Liver (tissue), 9 donors: ENCODE data around the gene ARID5B. TPM values are rescaled to one million over a fixed set of nuclear protein-coding genes. Genes with fewer than 3 reads are reported as not detected.

Experiments used
- DNase-seq: peaks from one replicate; pipeline ENCODE4 v3.0.0-alpha.2; 2017; ENCODE audit warnings: low spot score
- H3K27ac ChIP-seq, 2 donors: one replicate each; pipeline ENCODE4 v1.7.0; 2013; ENCODE audit warnings: inconsistent platforms in 2 of 2, low read length in 2 of 2, control low read depth in 1 of 2, low read depth in 1 of 2, mild to moderate bottlenecking in 1 of 2
- H3K27me3 ChIP-seq, 4 donors: one replicate each; pipeline versions ENCODE4 v1.6.1 to v1.7.0; 2013; ENCODE audit warnings: low read length in 3 of 4, inconsistent platforms in 1 of 4, mild to moderate bottlenecking in 1 of 4, moderate library complexity in 1 of 4; ENCODE audit not compliant: control insufficient read depth in 4 of 4, insufficient read depth in 4 of 4
- H3K36me3 ChIP-seq, 4 donors: one replicate each; pipeline versions ENCODE4 v1.6.1 to v1.7.0; 2013; ENCODE audit warnings: low read length in 3 of 4, mild to moderate bottlenecking in 3 of 4, low read depth in 1 of 4, moderate library complexity in 1 of 4; ENCODE audit not compliant: control insufficient read depth in 4 of 4, insufficient read depth in 3 of 4
- H3K4me1 ChIP-seq, 4 donors: one replicate each; pipeline versions ENCODE4 v1.6.1 to v1.7.0; 2013; ENCODE audit warnings: low read length in 3 of 4, mild to moderate bottlenecking in 3 of 4, moderate library complexity in 1 of 4; ENCODE audit not compliant: control insufficient read depth in 4 of 4, insufficient read depth in 4 of 4
- H3K4me3 ChIP-seq, 3 donors: one replicate each; pipeline versions ENCODE4 v1.6.1 to v1.7.0; 2013; ENCODE audit warnings: low read length in 3 of 3, control low read depth in 1 of 3, low read depth in 1 of 3, mild to moderate bottlenecking in 1 of 3
- H3K9ac ChIP-seq, 2 donors: one replicate each; pipeline ENCODE4 v1.7.0; 2013; ENCODE audit warnings: low read length in 2 of 2, mild to moderate bottlenecking in 2 of 2, moderate library complexity in 2 of 2, control low read depth in 1 of 2, low read depth in 1 of 2
- H3K9me3 ChIP-seq, 4 donors: one replicate each; pipeline versions ENCODE4 v1.6.1 to v1.7.0; 2013; ENCODE audit warnings: low read length in 3 of 4; ENCODE audit not compliant: control insufficient read depth in 4 of 4
- EGR1 ChIP-seq, 2 donors: IDR thresholded peaks; 2 replicates each; pipeline ENCODE4 v1.6.1; 2016 to 2018; ENCODE audit warnings: antibody characterized with exemption in 2 of 2, low read depth in 2 of 2
- FOXA1 ChIP-seq: IDR thresholded peaks from 2 replicates; pipeline ENCODE4 v1.6.1; 2016; ENCODE audit warnings: antibody characterized with exemption
- FOXA2 ChIP-seq: IDR thresholded peaks from 2 replicates; pipeline ENCODE4 v1.6.1; 2016; ENCODE audit warnings: antibody characterized with exemption
- GABPA ChIP-seq, 2 donors: IDR thresholded peaks in 1 of 2; conservative IDR thresholded peaks in 1 of 2; 2 replicates each; pipeline ENCODE4 v1.6.1; 2016; ENCODE audit warnings: antibody characterized with exemption in 2 of 2, mild to moderate bottlenecking in 1 of 2, moderate library complexity in 1 of 2
- HNF4A ChIP-seq, 2 donors: conservative IDR thresholded peaks; 2 replicates each; pipeline ENCODE4 v1.6.1; 2016; ENCODE audit warnings: antibody characterized with exemption in 2 of 2, mild to moderate bottlenecking in 2 of 2
- HNF4G ChIP-seq: IDR thresholded peaks from 2 replicates; pipeline ENCODE4 v1.6.1; 2016; ENCODE audit warnings: antibody characterized with exemption
- JUND ChIP-seq, 2 donors: IDR thresholded peaks; 2 replicates each; pipeline ENCODE4 v1.6.1; 2016; ENCODE audit warnings: antibody characterized with exemption in 2 of 2
- NR2F2 ChIP-seq: IDR thresholded peaks from 2 replicates; pipeline ENCODE4 v1.6.1; 2016; ENCODE audit warnings: antibody characterized with exemption
- RAD21 ChIP-seq, 2 donors: IDR thresholded peaks; 2 replicates each; pipeline ENCODE4 v1.6.1; 2016; ENCODE audit warnings: antibody characterized with exemption in 2 of 2, mild to moderate bottlenecking in 2 of 2
- RXRA ChIP-seq, 2 donors: IDR thresholded peaks; 2 replicates each; pipeline ENCODE4 v1.6.1; 2017 to 2018; ENCODE audit warnings: antibody characterized with exemption in 2 of 2, mild to moderate bottlenecking in 1 of 2
- SP1 ChIP-seq: IDR thresholded peaks from 2 replicates; pipeline ENCODE4 v1.6.1; 2018; ENCODE audit warnings: antibody characterized with exemption, mild to moderate bottlenecking
- TAF1 ChIP-seq: conservative IDR thresholded peaks from 2 replicates; pipeline ENCODE4 v1.6.1; 2016; ENCODE audit warnings: antibody characterized with exemption, mild to moderate bottlenecking
- YY1 ChIP-seq: IDR thresholded peaks from 2 replicates; pipeline ENCODE4 v1.6.1; 2016; ENCODE audit warnings: antibody characterized with exemption, mild to moderate bottlenecking
- WGBS: extraction: QIAGEN DNeasy Blood & Tissue Kit; methylation state at CpG from one replicate; pipeline ENCODE4 v1.1.7; 2013; 5-methylcytosine and 5-hydroxymethylcytosine counted together
- polyA plus RNA-seq, 2 donors: library from polyadenylated mRNA; stranded (reverse) in 1 of 2; unstranded in 1 of 2; fragments of 200-250 nt in 1 of 2; fragments of >200 nt in 1 of 2; fragmentation: Nextera tagmentation in 1 of 2; extraction: Ambion mirVana in 1 of 2; gene quantifications; one replicate each; pipeline versions ENCODE4 v1.2.1 to v1.2.3, GENCODE V29; 2013 to 2015
- total RNA-seq, 2 donors: library from RNA; depleted of rRNA; stranded (reverse); fragments of >200 nt; gene quantifications; one replicate each; pipeline ENCODE4 v1.2.3, GENCODE V29; 2014
- TF ChIP-seq, protein P1 (sequence below): fragments of 150-350 bp; IDR thresholded peaks from 2 replicates; pipeline ENCODE4 v1.5.1; 2017; ENCODE audit warnings: improper control_type of control experiment, low read depth, low read length; ENCODE audit not compliant: missing input control
- TF ChIP-seq, protein P2 (sequence below): IDR thresholded peaks from 2 replicates; pipeline ENCODE4 v1.6.1; 2016; ENCODE audit warnings: antibody characterized with exemption
- TF ChIP-seq, protein P3 (sequence below): IDR thresholded peaks from 2 replicates; pipeline ENCODE4 v1.6.1; 2016; ENCODE audit warnings: antibody characterized with exemption
- TF ChIP-seq, protein P4 (sequence below): IDR thresholded peaks from 2 replicates; pipeline ENCODE4 v1.6.1; 2016; ENCODE audit warnings: antibody characterized with exemption
- TF ChIP-seq, protein P5 (sequence below): IDR thresholded peaks from 2 replicates; pipeline ENCODE4 v1.6.1; 2016; ENCODE audit warnings: antibody characterized with exemption, mild to moderate bottlenecking
- donor health status: healthy.
- donor health status: healthy.
- donor health status: healthy.
- donor health status: healthy.
- donor health status: healthy.

Gene ARID5B
- total and polyA plus RNA-seq, 4 donors: 1.3 to 6.4 (median 5.2) TPM

DNA sequence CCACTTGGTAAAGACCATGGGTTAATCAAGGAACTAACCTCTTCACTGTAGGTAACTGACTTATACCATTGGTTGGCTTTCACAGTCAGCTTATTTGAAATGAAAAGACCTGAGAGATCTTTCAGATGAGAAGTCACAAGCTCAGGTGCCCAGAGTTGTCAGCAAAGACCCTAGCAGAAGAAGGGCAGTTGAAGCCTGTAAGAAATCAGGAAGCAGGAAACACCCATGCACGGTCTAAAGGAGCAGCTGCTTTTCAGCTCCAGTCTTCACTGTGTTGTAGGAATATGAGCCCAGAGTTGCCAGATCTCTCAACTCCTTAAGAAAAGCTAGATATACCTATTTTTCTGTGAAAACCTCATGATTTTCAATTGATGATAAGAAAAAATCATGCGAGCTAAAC is 130.0 kb downstream of the ARID5B start:
- no peaks in the 10 kb centered on the region for H3K27me3 ChIP-seq
- DNase-seq: no peak
- H3K9me3 ChIP-seq: no peaks in the 10 kb centered on the region
- TF ChIP-seq EGR1 (IDR thresholded peaks at IDR 0.05; ENCODE audit: low read depth in 2 of 2) (no peak), HNF4G (no peak), FOXA1 (no peak), FOXA2 (no peak), JUND (IDR thresholded peaks at IDR 0.05) (no peak), RXRA (IDR thresholded peaks at IDR 0.05) (no peak), YY1 (no peak), NR2F2 (no peak), GABPA (IDR thresholded peaks at IDR 0.05 in 1 of 2, conservative IDR thresholded peaks at IDR 0.05 in 1 of 2) (no peak), RAD21 (IDR thresholded peaks at IDR 0.05) (no peak), TAF1 (no peak), SP1 (no peak), HNF4A (conservative IDR thresholded peaks at IDR 0.05) (no peak)
- TF ChIP-seq, protein P1, sequence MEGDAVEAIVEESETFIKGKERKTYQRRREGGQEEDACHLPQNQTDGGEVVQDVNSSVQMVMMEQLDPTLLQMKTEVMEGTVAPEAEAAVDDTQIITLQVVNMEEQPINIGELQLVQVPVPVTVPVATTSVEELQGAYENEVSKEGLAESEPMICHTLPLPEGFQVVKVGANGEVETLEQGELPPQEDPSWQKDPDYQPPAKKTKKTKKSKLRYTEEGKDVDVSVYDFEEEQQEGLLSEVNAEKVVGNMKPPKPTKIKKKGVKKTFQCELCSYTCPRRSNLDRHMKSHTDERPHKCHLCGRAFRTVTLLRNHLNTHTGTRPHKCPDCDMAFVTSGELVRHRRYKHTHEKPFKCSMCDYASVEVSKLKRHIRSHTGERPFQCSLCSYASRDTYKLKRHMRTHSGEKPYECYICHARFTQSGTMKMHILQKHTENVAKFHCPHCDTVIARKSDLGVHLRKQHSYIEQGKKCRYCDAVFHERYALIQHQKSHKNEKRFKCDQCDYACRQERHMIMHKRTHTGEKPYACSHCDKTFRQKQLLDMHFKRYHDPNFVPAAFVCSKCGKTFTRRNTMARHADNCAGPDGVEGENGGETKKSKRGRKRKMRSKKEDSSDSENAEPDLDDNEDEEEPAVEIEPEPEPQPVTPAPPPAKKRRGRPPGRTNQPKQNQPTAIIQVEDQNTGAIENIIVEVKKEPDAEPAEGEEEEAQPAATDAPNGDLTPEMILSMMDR: no peak
- TF ChIP-seq, protein P2, sequence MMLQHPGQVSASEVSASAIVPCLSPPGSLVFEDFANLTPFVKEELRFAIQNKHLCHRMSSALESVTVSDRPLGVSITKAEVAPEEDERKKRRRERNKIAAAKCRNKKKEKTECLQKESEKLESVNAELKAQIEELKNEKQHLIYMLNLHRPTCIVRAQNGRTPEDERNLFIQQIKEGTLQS: no peak
- TF ChIP-seq, protein P3, sequence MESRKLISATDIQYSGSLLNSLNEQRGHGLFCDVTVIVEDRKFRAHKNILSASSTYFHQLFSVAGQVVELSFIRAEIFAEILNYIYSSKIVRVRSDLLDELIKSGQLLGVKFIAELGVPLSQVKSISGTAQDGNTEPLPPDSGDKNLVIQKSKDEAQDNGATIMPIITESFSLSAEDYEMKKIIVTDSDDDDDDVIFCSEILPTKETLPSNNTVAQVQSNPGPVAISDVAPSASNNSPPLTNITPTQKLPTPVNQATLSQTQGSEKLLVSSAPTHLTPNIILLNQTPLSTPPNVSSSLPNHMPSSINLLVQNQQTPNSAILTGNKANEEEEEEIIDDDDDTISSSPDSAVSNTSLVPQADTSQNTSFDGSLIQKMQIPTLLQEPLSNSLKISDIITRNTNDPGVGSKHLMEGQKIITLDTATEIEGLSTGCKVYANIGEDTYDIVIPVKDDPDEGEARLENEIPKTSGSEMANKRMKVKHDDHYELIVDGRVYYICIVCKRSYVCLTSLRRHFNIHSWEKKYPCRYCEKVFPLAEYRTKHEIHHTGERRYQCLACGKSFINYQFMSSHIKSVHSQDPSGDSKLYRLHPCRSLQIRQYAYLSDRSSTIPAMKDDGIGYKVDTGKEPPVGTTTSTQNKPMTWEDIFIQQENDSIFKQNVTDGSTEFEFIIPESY: no peak
- TF ChIP-seq, protein P4, sequence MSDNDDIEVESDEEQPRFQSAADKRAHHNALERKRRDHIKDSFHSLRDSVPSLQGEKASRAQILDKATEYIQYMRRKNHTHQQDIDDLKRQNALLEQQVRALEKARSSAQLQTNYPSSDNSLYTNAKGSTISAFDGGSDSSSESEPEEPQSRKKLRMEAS: no peak
- TF ChIP-seq, protein P5, sequence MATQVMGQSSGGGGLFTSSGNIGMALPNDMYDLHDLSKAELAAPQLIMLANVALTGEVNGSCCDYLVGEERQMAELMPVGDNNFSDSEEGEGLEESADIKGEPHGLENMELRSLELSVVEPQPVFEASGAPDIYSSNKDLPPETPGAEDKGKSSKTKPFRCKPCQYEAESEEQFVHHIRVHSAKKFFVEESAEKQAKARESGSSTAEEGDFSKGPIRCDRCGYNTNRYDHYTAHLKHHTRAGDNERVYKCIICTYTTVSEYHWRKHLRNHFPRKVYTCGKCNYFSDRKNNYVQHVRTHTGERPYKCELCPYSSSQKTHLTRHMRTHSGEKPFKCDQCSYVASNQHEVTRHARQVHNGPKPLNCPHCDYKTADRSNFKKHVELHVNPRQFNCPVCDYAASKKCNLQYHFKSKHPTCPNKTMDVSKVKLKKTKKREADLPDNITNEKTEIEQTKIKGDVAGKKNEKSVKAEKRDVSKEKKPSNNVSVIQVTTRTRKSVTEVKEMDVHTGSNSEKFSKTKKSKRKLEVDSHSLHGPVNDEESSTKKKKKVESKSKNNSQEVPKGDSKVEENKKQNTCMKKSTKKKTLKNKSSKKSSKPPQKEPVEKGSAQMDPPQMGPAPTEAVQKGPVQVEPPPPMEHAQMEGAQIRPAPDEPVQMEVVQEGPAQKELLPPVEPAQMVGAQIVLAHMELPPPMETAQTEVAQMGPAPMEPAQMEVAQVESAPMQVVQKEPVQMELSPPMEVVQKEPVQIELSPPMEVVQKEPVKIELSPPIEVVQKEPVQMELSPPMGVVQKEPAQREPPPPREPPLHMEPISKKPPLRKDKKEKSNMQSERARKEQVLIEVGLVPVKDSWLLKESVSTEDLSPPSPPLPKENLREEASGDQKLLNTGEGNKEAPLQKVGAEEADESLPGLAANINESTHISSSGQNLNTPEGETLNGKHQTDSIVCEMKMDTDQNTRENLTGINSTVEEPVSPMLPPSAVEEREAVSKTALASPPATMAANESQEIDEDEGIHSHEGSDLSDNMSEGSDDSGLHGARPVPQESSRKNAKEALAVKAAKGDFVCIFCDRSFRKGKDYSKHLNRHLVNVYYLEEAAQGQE: no peak
- no peaks in the 10 kb centered on the region for H3K36me3 ChIP-seq
- H3K4me1 ChIP-seq: no peaks in the 10 kb centered on the region
- 81% methylated on average over 2 of the region's 2 CpGs for WGBS
- H3K4me3 ChIP-seq: no peak overlapping the region
- H3K27ac ChIP-seq: no peak overlapping the region
- no peak overlapping the region for H3K9ac ChIP-seq
